ENCODE measurements around the gene TMPRSS9. TPM values are rescaled to one million over a fixed set of nuclear protein-coding genes. Genes with fewer than 3 reads are reported as not detected.

TMPRSS9 gene
- total and polyA plus RNA-seq, 11 donors = 0.09 to 0.19 TPM; not detected in 9

DNA sequence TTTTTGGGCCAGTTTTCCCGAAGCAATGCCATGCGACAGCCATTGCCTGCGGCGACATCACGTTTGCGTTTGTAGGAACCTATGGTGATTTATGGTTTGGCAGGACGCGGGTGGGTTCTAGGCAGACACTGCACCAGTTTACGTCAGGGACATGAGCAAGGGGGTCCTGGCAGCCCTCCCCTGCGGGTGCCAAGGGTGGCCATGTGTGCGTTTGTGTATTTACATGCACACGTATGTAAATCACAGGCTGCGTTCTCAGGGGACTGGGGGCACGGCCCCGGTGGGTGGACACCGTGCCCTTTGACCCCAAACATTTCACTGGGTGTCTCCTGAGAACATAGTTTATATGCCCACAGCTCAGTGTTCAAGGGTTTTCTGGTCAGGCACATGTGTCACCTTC, 9.4 kb upstream of the TMPRSS9 start:
- ATAC-seq (no peak), DNase-seq (no peak)
- WGBS, 4 donors = 94 to 96% (median 95%) methylated on average over 16 of the region's 16 CpGs
- H3K9me3 ChIP-seq = no peaks in the 10 kb centered on the region
- intact Hi-C loops (cut with DNase I) = no loop called here
- H3K27ac ChIP-seq = no peak overlapping the region
- H3K36me3 ChIP-seq = peaks cover 0 to 45% (median 17%) of the 10 kb centered on the region in 9 donors
- H3K4me3 ChIP-seq = no peak overlapping the region
- H3K27me3 ChIP-seq = no peaks in the 10 kb centered on the region
- TF ChIP-seq CTCF (IDR thresholded peaks at IDR 0.05) (no peak), POLR2A (IDR thresholded peaks at IDR 0.05) (no peak)
- H3K4me1 ChIP-seq = no peaks in the 10 kb centered on the region

DNA sequence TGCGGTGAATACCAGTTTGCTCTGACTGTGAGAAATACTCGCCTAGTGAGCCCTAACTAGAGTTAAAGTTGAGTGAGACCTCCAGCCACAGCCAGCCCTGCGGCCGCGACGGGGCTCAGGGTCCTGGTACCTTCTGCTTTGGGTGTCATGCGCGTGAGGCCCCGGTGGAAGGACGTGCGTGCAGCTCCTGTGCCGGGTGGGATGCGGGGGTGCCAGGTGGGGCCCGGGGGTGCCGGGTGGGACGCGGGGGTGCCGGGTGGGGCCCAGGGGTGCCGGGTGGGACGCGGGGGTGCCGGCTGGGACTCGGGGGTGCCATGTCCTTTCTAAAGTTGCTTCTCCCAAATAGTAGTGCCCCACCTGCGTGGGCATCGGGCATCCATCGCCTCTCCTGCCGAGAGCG, 8.5 kb upstream of the TMPRSS9 start:
- Histone ChIP-seq H3K9me3 (no peaks in the 10 kb centered on the region), H3K27ac (no peak overlapping the region), H3K4me3 (no peak overlapping the region), H3K4me1 (no peaks in the 10 kb centered on the region), H3K27me3 (no peaks in the 10 kb centered on the region), H3K36me3 (peaks cover 0 to 37% (median 17%) of the 10 kb centered on the region in 9 donors)
- WGBS, 4 donors = 97 to 99% (median 97%) methylated on average over 12 to 28 of the region's 28 CpGs
- peak in 1 of 4 donors; percentile 20 for ATAC-seq
- intact Hi-C loops (cut with DNase I) = no loop called here
- TF ChIP-seq CTCF (IDR thresholded peaks at IDR 0.05) (no peak), POLR2A (IDR thresholded peaks at IDR 0.05) (no peak)
- no peak for DNase-seq

- Histone ChIP-seq H3K36me3 (peaks cover 0 to 34% (median 17%) of the 10 kb centered on the region in 9 donors), H3K27ac (no peak overlapping the region), H3K4me3 (no peak overlapping the region), H3K4me1 (no peaks in the 10 kb centered on the region), H3K27me3 (no peaks in the 10 kb centered on the region), H3K9me3 (no peaks in the 10 kb centered on the region)
- TF ChIP-seq CTCF (IDR thresholded peaks at IDR 0.05) (no peak), POLR2A (IDR thresholded peaks at IDR 0.05) (no peak)
- 89 to 97% (median 94%) methylated on average over 14 to 24 of the region's 24 CpGs for WGBS, 4 donors
- DNase-seq (no peak), ATAC-seq (no peak)
- intact Hi-C loops (cut with DNase I) = no loop called here
Observed at GRCh38 chr19:2352121-2352520, 7.9 kb upstream of the TMPRSS9 start.

DNA sequence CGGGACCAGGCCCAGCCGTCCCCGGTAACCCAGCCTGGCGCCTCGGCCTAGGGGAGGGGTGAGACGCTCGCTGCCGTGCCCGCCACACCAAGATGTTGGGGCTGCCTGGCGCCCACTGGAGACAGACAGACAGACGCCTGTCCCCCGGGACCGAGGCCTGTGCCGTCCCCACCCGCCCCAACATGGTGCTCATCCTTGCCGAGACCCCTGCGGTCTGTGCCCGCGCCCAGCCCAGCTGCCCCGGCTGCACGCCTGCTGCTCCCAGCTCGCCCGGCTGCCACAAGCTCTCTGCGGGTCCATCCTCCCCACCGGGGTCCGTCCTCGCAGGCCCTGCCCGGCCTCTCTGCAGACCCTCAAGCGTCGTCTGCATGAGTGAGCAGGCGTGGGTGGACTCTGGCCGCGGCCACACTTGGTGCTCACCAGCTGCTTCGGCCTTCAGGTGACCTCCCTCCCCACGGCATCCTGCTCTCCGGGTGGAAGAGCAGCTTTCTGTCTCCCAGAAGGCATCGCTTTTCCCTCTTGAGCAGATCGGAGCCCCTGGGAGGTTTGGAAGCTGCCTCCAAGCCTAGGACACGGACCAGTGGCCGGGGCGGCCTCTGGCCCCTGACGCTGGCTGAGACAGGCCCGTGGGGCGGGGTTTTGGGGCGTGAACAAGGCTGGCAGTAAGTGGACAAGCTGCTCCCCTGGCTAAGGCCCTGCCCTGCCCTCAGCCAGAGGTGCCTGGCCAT, 6.7 kb upstream of the TMPRSS9 start:
- Histone ChIP-seq H3K4me3 (no peak overlapping the region), H3K27me3 (no peaks in the 10 kb centered on the region), H3K27ac (no peak overlapping the region), H3K4me1 (no peaks in the 10 kb centered on the region), H3K9me3 (no peaks in the 10 kb centered on the region), H3K36me3 (peaks cover 0 to 34% (median 17%) of the 10 kb centered on the region in 9 donors)
- peak in 1 of 4 donors; percentile 5 for ATAC-seq
- DNase-seq = no peak
- intact Hi-C loops (cut with DNase I) = no loop called here
- 91 to 93% (median 92%) methylated on average over 24 to 45 of the region's 45 CpGs for WGBS, 4 donors
- no peak for TF ChIP-seq POLR2A (IDR thresholded peaks at IDR 0.05)
- TF ChIP-seq CTCF (IDR thresholded peaks at IDR 0.05) = no peak

All from heart left ventricle (tissue), 16 donors.